Heart left ventricle (tissue), 16 donors: Measurements from ENCODE around the gene ENAH. TPM values are rescaled to one million over a fixed set of nuclear protein-coding genes. Genes with fewer than 3 reads are reported as not detected.

Experiments used
- ATAC-seq, 4 donors: fragments of 200-7000 bp; cut with Tn5 transposase; one replicate each; pipeline ENCODE4 v1.9.1; 2020 to 2022; ENCODE audit warnings: moderate library complexity in 4 of 4, mild to moderate bottlenecking in 3 of 4, moderate number of reproducible peaks in 1 of 4
- DNase-seq, 5 donors: peaks; one replicate each; pipeline ENCODE4 v3.0.0-alpha.2; 2020
- H3K27ac ChIP-seq, 12 donors: fragments of 200-600 bp; sonication (generic) in 4 of 12; one replicate each; pipeline versions ENCODE4 v1.5.0 to v1.8.0; 2016 to 2022; ENCODE audit warnings: mild to moderate bottlenecking in 2 of 12
- H3K27me3 ChIP-seq, 9 donors: fragments of 200-600 bp; sonication (generic) in 2 of 9; one replicate each; pipeline versions ENCODE4 v1.5.1 to v1.8.0; 2016 to 2022; ENCODE audit warnings: mild to moderate bottlenecking in 3 of 9
- H3K36me3 ChIP-seq, 9 donors: fragments of 200-600 bp; sonication (generic) in 2 of 9; one replicate each; pipeline versions ENCODE4 v1.5.0 to v1.8.0; 2018 to 2022; ENCODE audit warnings: mild to moderate bottlenecking in 2 of 9
- H3K4me1 ChIP-seq, 12 donors: fragments of 200-600 bp; sonication (generic) in 4 of 12; one replicate each; pipeline versions ENCODE4 v1.5.0 to v1.8.0; 2016 to 2022; ENCODE audit warnings: mild to moderate bottlenecking in 3 of 12
- H3K4me3 ChIP-seq, 12 donors: fragments of 200-600 bp; sonication (generic) in 4 of 12; one replicate each; pipeline versions ENCODE4 v1.5.0 to v1.8.0; 2017 to 2022; ENCODE audit warnings: mild to moderate bottlenecking in 9 of 12, moderate library complexity in 4 of 12
- H3K9me3 ChIP-seq, 12 donors: fragments of 200-600 bp; sonication (generic) in 4 of 12; one replicate each; pipeline versions ENCODE4 v1.5.0 to v1.8.0; 2016 to 2022; ENCODE audit warnings: mild to moderate bottlenecking in 1 of 12
- POLR2A ChIP-seq, 2 donors: fragments of 450-650 bp; IDR thresholded peaks; one replicate each; pipeline ENCODE4 v1.6.1; 2017; ENCODE audit warnings: antibody characterized with exemption in 2 of 2, mild to moderate bottlenecking in 2 of 2, moderate library complexity in 2 of 2
- WGBS, 4 donors: extraction: QIAGEN DNeasy Blood & Tissue Kit in 2 of 4; methylation state at CpG; one replicate each; pipeline versions ENCODE4 v1.1.5 to v1.1.7; 2013 to 2018; 5-methylcytosine and 5-hydroxymethylcytosine counted together
- intact Hi-C, 10 donors: fragments of 100-400 bp; cut with DNase I; formaldehyde crosslinking; loops; one replicate each; pipeline versions ENCODE4 v1.11.1 to v1.14.2; 2022
- polyA plus RNA-seq, 2 donors: library from polyadenylated mRNA; stranded (reverse); fragments of 200-250 nt; gene quantifications; one replicate each; pipeline ENCODE4 v1.2.3, GENCODE V29; 2013
- total RNA-seq, 9 donors: library from RNA; depleted of rRNA in 2 of 9; stranded (reverse); fragments of >200 nt in 2 of 9; fragmentation: NEBNext Ultra II Directional in 3 of 9; extraction: Animal tissue kit (Norgen Biotek cat#: 25700) in 3 of 9; gene quantifications; one replicate each; pipeline versions ENCODE4 v1.1.0 to v1.2.4, GENCODE V29; 2016 to 2023
- TF ChIP-seq, protein P1 (sequence below), 12 donors: fragments of 200-600 bp; sonication (generic) in 4 of 12; IDR thresholded peaks; one replicate each; pipeline versions ENCODE4 v1.5.0 to v1.8.0; 2018 to 2022; ENCODE audit warnings: antibody characterized with exemption in 12 of 12, mild to moderate bottlenecking in 5 of 12
- donor health status: ischemic (EF 13 %, LVEDD 7.1; RV severe dilation, severe dysfunction).
- donor health status: healthy with polysubstance abuse.
- donor health status: DM: no; HTN: yes; CAD: no.
- donor health status: DM: no; HTN: no; CAD: no.
- donor health status: ischemic (EF 25% LVEDD 6.9; RV normal size, moderate dysfunction).
- donor health status: ischemic (EF 25% LVEDD 5.7; RV mildly dilated, moderate dysfunction).
- donor health status: healthy.
- donor health status: DM: yes; HTN: yes; CAD: no.
- donor health status: ischemic (EF 35%, LVEDD 5.7; RV mildly dilated, moderate dysfunction).
- donor health status: nonischemic (EF 11% LVEDD 7.7; RV severe dilation, severe dysfunction).
- donor health status: DM: yes; HTN: yes; CAD: no.
- donor health status: PGD.
- donor health status: ischemic (EF 29% LVEDD 5.4; RV normal size, mild dysfunction).
- donor health status: nonischemic (EF 23%, LVEDD 6.1; RV moderate dilation, normal function).

Gene ENAH
- total and polyA plus RNA-seq, 11 donors = 17.0 to 183 (median 86.1) TPM

DNA sequence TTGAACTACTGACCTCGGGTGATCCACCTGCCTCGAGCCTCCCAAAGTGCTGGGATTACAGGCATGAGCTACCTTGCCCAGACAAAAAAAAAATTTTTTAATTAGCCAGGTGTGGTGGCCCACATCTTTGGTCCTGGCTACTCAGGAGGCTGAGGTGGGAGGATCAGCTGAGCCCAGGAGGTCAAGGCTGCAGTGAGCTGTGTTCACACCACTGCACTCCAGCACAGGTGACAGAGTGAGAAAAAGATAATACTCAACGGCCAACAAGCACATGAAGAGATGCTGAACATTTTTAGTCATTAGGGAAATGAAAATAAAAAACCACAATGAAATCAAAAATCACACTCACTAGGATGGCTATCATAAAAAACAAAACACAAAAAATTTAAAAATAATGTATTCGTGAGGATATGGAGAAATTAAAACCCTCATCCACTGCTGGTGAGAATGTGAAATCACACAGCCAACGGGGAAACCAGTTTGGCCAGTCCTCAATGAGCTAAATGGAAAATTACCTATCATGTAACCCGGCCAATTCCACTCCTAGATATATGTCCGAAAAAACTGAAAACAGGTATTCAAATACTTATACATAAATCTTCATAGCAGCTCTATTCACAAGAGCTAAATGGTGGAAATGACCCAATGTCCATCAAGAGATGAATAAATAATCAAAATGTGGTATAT is 41.2 kb downstream of the ENAH start:
- Histone ChIP-seq H3K36me3 (no peaks in the 10 kb centered on the region), H3K4me1 (peaks cover 0 to 34% (median 10%) of the 10 kb centered on the region in 12 donors), H3K9me3 (no peaks in the 10 kb centered on the region), H3K27me3 (no peaks in the 10 kb centered on the region), H3K4me3 (no peak overlapping the region), H3K27ac (peak overlapping the region in 1 of 12 donors; percentile 80)
- DNase-seq (no peak), ATAC-seq (no peak)
- intact Hi-C loops = loop anchor here in 1 of 10 donors (5.0 kb wide), 1 partner anchor 41 kb away; the partner anchor contains the start of gene ENAH
- TF ChIP-seq POLR2A (IDR thresholded peaks at IDR 0.05) = no peak
- TF ChIP-seq, protein P1, sequence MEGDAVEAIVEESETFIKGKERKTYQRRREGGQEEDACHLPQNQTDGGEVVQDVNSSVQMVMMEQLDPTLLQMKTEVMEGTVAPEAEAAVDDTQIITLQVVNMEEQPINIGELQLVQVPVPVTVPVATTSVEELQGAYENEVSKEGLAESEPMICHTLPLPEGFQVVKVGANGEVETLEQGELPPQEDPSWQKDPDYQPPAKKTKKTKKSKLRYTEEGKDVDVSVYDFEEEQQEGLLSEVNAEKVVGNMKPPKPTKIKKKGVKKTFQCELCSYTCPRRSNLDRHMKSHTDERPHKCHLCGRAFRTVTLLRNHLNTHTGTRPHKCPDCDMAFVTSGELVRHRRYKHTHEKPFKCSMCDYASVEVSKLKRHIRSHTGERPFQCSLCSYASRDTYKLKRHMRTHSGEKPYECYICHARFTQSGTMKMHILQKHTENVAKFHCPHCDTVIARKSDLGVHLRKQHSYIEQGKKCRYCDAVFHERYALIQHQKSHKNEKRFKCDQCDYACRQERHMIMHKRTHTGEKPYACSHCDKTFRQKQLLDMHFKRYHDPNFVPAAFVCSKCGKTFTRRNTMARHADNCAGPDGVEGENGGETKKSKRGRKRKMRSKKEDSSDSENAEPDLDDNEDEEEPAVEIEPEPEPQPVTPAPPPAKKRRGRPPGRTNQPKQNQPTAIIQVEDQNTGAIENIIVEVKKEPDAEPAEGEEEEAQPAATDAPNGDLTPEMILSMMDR (IDR thresholded peaks at IDR 0.05) = no peak
- 88 to 93% (median 91%) methylated on average over 7 of the region's 7 CpGs for WGBS, 4 donors

GRCh38 chr1:225610539-225610938 is 42.4 kb downstream of the ENAH start:
- DNase-seq = no peak
- intact Hi-C loops = loop anchor here in 1 of 10 donors (5.0 kb wide), 1 partner anchor 42 kb away; the partner anchor contains the start of gene ENAH
- Histone ChIP-seq H3K9me3 (no peaks in the 10 kb centered on the region), H3K27me3 (no peaks in the 10 kb centered on the region), H3K4me1 (peaks cover 0 to 36% (median 10%) of the 10 kb centered on the region in 12 donors), H3K27ac (peak overlapping the region in 1 of 12 donors; percentile 70), H3K36me3 (no peaks in the 10 kb centered on the region), H3K4me3 (no peak overlapping the region)
- 92 to 98% (median 94%) methylated on average over 5 of the region's 5 CpGs for WGBS, 4 donors
- TF ChIP-seq, protein P1 (IDR thresholded peaks at IDR 0.05) = no peak
- TF ChIP-seq POLR2A (IDR thresholded peaks at IDR 0.05) = no peak
- ATAC-seq = no peak

DNA sequence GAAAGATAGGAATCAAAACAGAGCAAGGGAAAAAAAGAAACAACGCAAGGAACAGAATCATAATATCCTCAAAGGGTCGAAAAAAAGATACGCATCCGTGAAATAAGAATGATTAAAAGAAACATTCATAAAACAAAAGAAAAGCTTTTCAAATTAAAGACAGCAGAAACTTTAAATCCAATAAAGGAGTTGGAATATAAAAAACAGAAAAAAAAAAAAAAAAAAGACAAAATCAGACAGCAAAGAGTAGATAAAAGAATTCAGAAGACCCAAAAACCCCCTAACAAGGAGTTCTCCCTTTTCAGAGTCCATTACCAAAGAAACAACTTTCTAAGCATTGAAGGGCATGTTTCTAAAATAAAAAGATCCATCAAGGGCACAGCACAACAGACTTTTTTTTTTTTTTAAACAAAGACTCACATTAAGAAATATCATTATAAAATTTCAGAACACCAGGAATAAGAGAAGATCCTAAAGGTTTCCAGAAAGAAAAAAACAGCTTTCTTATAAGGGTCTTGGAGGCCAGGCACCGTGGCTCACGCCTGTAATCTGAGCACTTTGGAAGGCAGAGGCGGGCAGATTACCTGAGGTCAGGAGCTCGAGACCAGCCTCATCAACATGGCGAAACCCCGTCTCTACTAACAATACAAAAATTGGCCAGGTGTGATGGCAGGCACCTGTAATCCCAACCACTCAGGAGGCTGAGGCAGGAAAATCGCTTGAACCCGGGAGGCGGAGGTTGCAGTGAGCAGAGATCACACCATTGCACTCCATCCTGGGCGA is 44.7 kb downstream of the ENAH start:
- 82 to 93% (median 88%) methylated on average over 14 of the region's 14 CpGs for WGBS, 4 donors
- no peaks in the 10 kb centered on the region for H3K36me3 ChIP-seq
- no peak for TF ChIP-seq POLR2A (IDR thresholded peaks at IDR 0.05)
- TF ChIP-seq, protein P1 (IDR thresholded peaks at IDR 0.05) = no peak
- H3K9me3 ChIP-seq = no peaks in the 10 kb centered on the region
- ATAC-seq (no peak), DNase-seq (no peak)
- no peaks in the 10 kb centered on the region for H3K27me3 ChIP-seq
- intact Hi-C loops = no loop called here
- H3K27ac ChIP-seq = peak overlapping the region in 7 of 12 donors; percentile 7 to 70 (median 21)
- peaks cover 0 to 53% (median 18%) of the 10 kb centered on the region in 12 donors for H3K4me1 ChIP-seq
- no peak overlapping the region for H3K4me3 ChIP-seq

DNA sequence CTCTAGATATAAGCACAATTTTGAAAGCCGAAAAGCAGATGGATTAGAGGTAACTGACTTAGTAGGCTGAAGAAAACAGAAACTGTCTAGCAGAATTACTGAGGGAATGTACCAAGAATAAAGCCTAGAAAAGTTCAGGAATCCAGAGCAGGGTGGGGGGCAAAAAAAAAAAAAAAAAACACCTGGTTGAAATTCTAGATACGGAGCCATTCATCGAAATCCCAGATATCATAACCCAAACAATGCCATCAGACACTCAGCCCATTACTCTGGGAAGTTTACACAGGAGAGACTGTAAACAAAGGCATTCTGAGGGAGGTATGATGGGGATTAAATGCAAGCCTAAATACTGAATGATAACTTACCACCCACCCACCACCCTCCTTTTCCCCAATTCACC is 45.6 kb downstream of the ENAH start:
- ATAC-seq = no peak
- intact Hi-C loops = no loop called here

More for the DNA sequence above, 45.6 kb downstream of the ENAH start:
- Histone ChIP-seq H3K36me3 (no peaks in the 10 kb centered on the region), H3K27ac (peak overlapping the region in 7 of 12 donors; percentile 11 to 70 (median 23)), H3K4me3 (no peak overlapping the region), H3K9me3 (no peaks in the 10 kb centered on the region), H3K4me1 (peaks cover 0 to 62% (median 22%) of the 10 kb centered on the region in 12 donors), H3K27me3 (no peaks in the 10 kb centered on the region)
- 83 to 91% (median 88%) methylated on average over 3 of the region's 3 CpGs for WGBS, 4 donors
- DNase-seq = no peak
- TF ChIP-seq POLR2A (IDR thresholded peaks at IDR 0.05) = no peak
- TF ChIP-seq, protein P1 (IDR thresholded peaks at IDR 0.05) = no peak
